ENCODE results near the gene CBL. TPM values are rescaled to one million over a fixed set of nuclear protein-coding genes. Genes with fewer than 3 reads are reported as not detected.
A peak's percentile ranks its signal among the peaks of the same experiment; 100 is the strongest.

The CBL gene
- total RNA-seq, 2 donors from 2014 or later = 8.5 to 14.5 TPM

- H3K4me3 ChIP-seq = no peak overlapping the region
- no peaks in the 10 kb centered on the region for H3K9me3 ChIP-seq
- H3K27ac ChIP-seq = no peak overlapping the region
- no peaks in the 10 kb centered on the region for H3K27me3 ChIP-seq
- H3K4me1 ChIP-seq = peaks cover 0 to 8% of the 10 kb centered on the region in 2 donors
- peaks cover 37% of the 10 kb centered on the region for H3K36me3 ChIP-seq
- TF ChIP-seq CTCF (IDR thresholded peaks at IDR 0.05) = peak; percentile 32 to 67
- DNase-seq (ENCODE audit: low spot score) = no peak
These were observed 78.4 kb downstream of the CBL start for GRCh38 chr11:119284344-119285157.

GRCh38 chr11:119285431-119285830, 79.3 kb downstream of the CBL start:
- TF ChIP-seq CTCF (IDR thresholded peaks at IDR 0.05) = no peak
- Histone ChIP-seq H3K9me3 (no peaks in the 10 kb centered on the region), H3K27me3 (no peaks in the 10 kb centered on the region), H3K4me3 (no peak overlapping the region), H3K4me1 (peaks cover 0 to 8% of the 10 kb centered on the region in 2 donors), H3K27ac (no peak overlapping the region), H3K36me3 (peaks cover 37% of the 10 kb centered on the region)
- no peak for DNase-seq (ENCODE audit: low spot score)

GRCh38 chr11:119288219-119288618, 82.1 kb downstream of the CBL start:
- no peak for TF ChIP-seq CTCF (IDR thresholded peaks at IDR 0.05)
- Histone ChIP-seq H3K4me1 (peaks cover 0 to 8% of the 10 kb centered on the region in 2 donors), H3K9me3 (peaks cover 0 to 6% of the 10 kb centered on the region in 2 donors), H3K36me3 (peaks cover 40% of the 10 kb centered on the region), H3K27me3 (no peaks in the 10 kb centered on the region), H3K27ac (no peak overlapping the region), H3K4me3 (no peak overlapping the region)
- no peak for DNase-seq (ENCODE audit: low spot score)

GRCh38 chr11:119290894-119291497, 84.9 kb downstream of the CBL start:
- H3K27ac ChIP-seq = no peak overlapping the region
- no peak for TF ChIP-seq CTCF (IDR thresholded peaks at IDR 0.05)
- H3K36me3 ChIP-seq = peaks cover 30% of the 10 kb centered on the region
- no peak for DNase-seq (ENCODE audit: low spot score)
- H3K4me3 ChIP-seq = no peak overlapping the region
- peaks cover 0 to 6% of the 10 kb centered on the region in 2 donors for H3K9me3 ChIP-seq
- H3K27me3 ChIP-seq = no peaks in the 10 kb centered on the region
- no peaks in the 10 kb centered on the region for H3K4me1 ChIP-seq

- H3K27me3 ChIP-seq = no peaks in the 10 kb centered on the region
- H3K27ac ChIP-seq = no peak overlapping the region
- H3K9me3 ChIP-seq = peaks cover 0 to 6% of the 10 kb centered on the region in 2 donors
- peaks cover 0 to 16% of the 10 kb centered on the region in 2 donors for H3K4me1 ChIP-seq
- H3K4me3 ChIP-seq = no peak overlapping the region
- H3K36me3 ChIP-seq = peaks cover 19% of the 10 kb centered on the region
- DNase-seq (ENCODE audit: low spot score) = no peak
- TF ChIP-seq CTCF (IDR thresholded peaks at IDR 0.05) = no peak
These were observed 87.3 kb downstream of the CBL start for GRCh38 chr11:119293461-119293860.

All from right atrium auricular region (tissue), 2 donors.